IPS DF 6.9 (cell line): Measurements from ENCODE around the gene GASK1A.

Experiments used
- DNase-seq: peaks from one replicate; pipeline ENCODE4 v3.0.0-alpha.2; 2013; ENCODE audit warnings: low read depth, low spot score
- H3K27ac ChIP-seq: one replicate; pipeline ENCODE4 v1.5.1; 2013; ENCODE audit warnings: low read length, control low read depth
- H3K27me3 ChIP-seq: 2 replicates; pipeline ENCODE4 v1.6.1; 2013; ENCODE audit warnings: mild to moderate bottlenecking, low read length; ENCODE audit not compliant: control insufficient read depth, insufficient read depth
- H3K36me3 ChIP-seq: 2 replicates; pipeline ENCODE4 v1.6.1; 2013; ENCODE audit warnings: low read length; ENCODE audit not compliant: control insufficient read depth, insufficient read depth
- H3K4me1 ChIP-seq: 2 replicates; pipeline ENCODE4 v1.6.1; 2013; ENCODE audit warnings: low read length; ENCODE audit not compliant: control insufficient read depth, insufficient read depth
- H3K4me3 ChIP-seq: 2 replicates; pipeline ENCODE4 v1.5.1; 2013; ENCODE audit warnings: mild to moderate bottlenecking, low read length
- H3K9me3 ChIP-seq: 2 replicates; pipeline ENCODE4 v1.6.1; 2013; ENCODE audit warnings: low read length, inconsistent platforms; ENCODE audit not compliant: control insufficient read depth, insufficient read depth
- WGBS: extraction: QIAGEN DNeasy Blood & Tissue Kit; methylation state at CpG from one replicate; pipeline ENCODE4 v1.1.7; 2013; ENCODE audit warnings: mixed read lengths, missing lambda C conversion rate; ENCODE audit not compliant: insufficient read length, insufficient coverage; 5-methylcytosine and 5-hydroxymethylcytosine counted together

Gene GASK1A

DNA sequence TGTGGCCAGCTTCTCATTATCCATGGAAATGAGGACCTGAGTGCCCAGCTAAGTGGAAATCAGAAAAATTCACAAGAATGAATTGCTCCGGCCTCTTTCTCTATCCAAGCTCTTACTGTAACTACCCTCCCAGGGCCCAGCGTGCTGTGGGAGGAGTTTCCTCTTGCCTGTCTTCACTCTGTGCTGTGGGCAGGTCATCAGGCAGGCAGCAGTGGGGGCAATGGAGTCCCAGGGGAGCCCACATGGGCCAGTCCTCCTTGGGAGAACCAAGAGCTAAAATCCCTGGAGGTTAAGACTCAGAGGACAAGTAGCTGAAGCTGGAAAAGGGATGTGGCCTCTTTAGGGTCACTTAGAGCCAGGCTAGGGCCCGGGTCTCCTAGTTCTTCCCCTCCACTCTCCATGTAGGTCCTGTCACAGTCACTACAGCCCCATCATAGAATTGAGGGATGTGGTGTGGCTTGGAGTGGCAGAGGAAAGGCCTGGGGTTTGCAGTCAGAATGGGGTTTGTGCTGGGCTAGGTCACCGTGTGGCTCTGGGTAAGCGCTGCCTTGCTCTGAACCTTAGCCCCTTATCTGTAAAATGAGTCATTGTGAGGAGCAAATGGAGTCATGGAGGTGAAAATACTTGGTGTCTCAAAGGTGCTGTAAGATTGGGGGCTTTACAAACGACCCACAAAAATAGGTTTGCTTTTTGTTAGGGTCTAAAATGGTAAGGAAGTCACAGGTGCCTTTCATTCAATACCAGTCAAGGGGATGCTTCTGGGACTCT is 3.7 kb downstream of the GASK1A start:
- no peaks in the 10 kb centered on the region for H3K9me3 ChIP-seq
- DNase-seq, result no peak
- no peaks in the 10 kb centered on the region for H3K36me3 ChIP-seq
- no peak overlapping the region for H3K27ac ChIP-seq
- no CpG with 5 or more reads among the region's 6 CpGs for WGBS
- H3K4me3 ChIP-seq, result no peak overlapping the region
- peaks cover 15% of the 10 kb centered on the region for H3K4me1 ChIP-seq
- no peaks in the 10 kb centered on the region; the same call in 1 of the 2 replicates for H3K27me3 ChIP-seq

DNA sequence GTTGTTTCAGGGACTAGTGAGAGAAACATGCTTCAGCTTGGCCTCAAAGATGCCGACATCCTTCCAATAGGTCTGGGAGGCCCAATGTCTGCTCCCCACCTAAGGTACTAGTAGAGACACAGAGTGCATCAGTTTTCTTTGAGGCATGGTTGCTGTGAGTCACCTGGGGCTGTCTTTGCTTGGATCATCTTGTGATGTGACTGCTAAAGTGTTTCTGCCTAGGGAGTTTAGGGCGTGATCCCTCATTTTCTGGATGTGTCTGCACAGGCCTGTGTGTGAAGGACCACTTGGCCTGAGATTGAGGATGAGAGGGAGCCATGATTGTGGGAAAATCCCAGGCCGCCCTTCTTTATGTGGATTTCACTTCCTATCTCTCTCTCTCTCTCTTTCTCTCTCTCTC is 4.8 kb downstream of the GASK1A start:
- Histone ChIP-seq H3K4me1 (peaks cover 15% of the 10 kb centered on the region), H3K4me3 (no peak overlapping the region), H3K36me3 (no peaks in the 10 kb centered on the region), H3K27ac (no peak overlapping the region), H3K9me3 (no peaks in the 10 kb centered on the region), H3K27me3 (no peaks in the 10 kb centered on the region; the same call in 1 of the 2 replicates)
- WGBS, result no CpG with 5 or more reads among the region's 3 CpGs
- no peak for DNase-seq

DNA sequence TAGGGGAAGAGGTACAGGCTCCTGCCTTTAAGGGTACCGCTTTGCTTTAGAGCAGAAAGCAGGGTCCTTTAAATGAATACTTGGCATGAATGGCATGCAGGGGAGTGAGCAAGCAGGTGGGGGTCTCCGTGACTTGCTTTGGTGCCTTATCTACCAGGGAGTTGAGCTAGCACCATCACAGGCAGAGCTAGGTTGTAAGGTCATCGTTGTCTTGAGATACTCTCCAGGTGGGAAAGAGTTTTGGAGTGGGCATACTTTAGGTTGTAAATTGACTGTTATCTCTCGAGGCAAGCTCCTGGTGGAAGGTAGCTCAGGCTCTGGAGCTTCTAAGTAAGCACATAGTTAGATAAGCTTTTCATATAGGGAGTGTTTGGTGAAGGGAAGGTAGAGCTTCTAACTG is 5.6 kb downstream of the GASK1A start:
- Histone ChIP-seq H3K27me3 (no peaks in the 10 kb centered on the region; the same call in 1 of the 2 replicates), H3K4me1 (peaks cover 14% of the 10 kb centered on the region), H3K4me3 (no peak overlapping the region), H3K27ac (no peak overlapping the region), H3K36me3 (no peaks in the 10 kb centered on the region), H3K9me3 (no peaks in the 10 kb centered on the region)
- DNase-seq, result no peak
- no CpG with 5 or more reads among the region's 4 CpGs for WGBS

DNA sequence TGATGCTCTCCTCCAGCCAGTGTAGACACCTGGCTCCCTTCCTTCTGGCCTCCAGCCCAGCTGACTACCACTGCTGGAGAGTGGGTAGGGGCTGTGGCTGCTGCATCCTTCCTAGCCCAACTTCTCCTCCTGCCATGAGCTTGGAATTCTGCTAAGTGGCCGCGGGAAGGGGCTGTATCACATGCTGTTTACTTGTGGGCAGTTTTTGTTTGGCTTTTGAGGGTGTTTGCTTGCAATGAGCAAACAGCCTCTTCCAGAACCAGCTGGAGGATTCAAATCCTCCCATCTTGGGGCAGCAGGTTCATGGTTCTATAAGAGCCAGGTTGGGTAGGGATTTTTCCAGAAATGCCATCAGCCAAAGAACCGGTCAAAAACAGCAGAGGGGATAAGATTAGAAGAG is 9.0 kb downstream of the GASK1A start:
- Histone ChIP-seq H3K36me3 (no peaks in the 10 kb centered on the region), H3K27me3 (no peaks in the 10 kb centered on the region), H3K27ac (no peak overlapping the region), H3K4me1 (peaks cover 14% of the 10 kb centered on the region), H3K9me3 (no peaks in the 10 kb centered on the region), H3K4me3 (no peak overlapping the region)
- no peak for DNase-seq
- no CpG with 5 or more reads among the region's 3 CpGs for WGBS

DNA sequence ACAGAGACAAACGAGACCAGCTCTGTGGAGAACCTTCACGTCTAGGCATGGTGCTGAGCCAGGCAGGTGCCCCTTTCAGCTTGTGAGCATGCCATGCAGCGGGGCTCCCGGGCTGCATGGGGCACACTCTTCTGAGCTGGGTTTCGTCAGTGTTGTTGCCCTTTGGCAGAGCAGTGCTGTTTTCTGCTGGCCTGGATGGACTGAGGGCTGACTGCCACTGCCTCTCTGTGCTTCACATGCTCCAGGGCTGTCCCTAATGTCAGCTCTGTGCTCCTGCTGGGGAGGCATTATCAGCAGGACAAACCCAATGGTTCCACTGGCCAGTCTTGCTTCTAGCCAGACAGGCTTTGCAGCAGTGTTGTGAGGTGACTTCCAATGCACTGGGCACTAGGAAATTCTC is 9.5 kb downstream of the GASK1A start:
- Histone ChIP-seq H3K27me3 (no peaks in the 10 kb centered on the region), H3K9me3 (no peaks in the 10 kb centered on the region), H3K27ac (no peak overlapping the region), H3K4me3 (no peak overlapping the region), H3K4me1 (peaks cover 14% of the 10 kb centered on the region), H3K36me3 (no peaks in the 10 kb centered on the region)
- DNase-seq, result no peak
- no CpG with 5 or more reads among the region's 5 CpGs for WGBS

DNA sequence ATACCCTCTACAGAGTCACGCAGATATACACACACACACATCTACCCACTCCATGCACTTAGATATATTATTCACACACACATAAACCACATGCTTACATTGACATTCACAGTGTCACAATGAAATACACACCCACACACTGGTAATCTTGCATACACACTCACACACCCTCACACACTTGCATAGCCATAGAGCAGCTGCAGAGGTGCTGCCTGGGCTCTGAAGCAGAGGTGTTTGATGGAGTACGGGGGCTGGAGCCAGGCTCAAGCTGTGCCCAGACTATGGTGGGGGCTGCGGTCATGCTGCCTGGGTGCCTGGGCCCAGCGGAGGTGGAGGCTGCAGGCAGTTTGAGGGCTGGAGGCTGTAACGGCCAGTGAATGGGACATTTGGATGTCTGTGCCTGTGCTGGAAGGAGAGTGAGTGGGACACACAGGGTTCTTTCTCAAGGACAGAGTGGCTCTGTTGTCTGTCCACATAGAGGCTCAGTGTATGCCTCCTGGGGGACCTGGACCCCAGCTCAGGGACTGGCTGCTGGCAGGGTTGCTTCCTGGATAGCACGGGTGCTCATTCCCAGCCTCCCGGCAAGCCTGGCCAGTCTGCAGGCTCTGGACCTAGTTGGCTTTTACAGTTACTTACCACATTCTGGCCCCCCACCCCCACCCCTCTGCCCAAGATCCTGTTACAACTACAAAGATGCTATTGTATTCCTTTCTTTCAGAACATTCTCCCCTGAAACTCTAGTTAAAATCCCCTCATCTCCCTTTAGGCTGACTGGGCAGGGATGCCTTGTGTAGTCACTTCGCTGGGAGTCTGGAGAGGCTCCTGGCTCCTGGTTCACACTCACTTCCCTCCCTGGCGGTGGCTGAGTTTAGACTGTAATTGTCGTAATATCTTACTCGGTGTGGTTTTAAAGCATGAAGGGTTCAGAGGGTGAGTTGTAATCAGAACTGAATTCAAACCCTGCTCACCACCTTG is 12.5 kb downstream of the GASK1A start:
- Histone ChIP-seq H3K9me3 (no peaks in the 10 kb centered on the region), H3K4me3 (no peak overlapping the region), H3K4me1 (peaks cover 10% of the 10 kb centered on the region), H3K36me3 (no peaks in the 10 kb centered on the region), H3K27me3 (no peaks in the 10 kb centered on the region), H3K27ac (no peak overlapping the region)
- no peak for DNase-seq
- no CpG with 5 or more reads among the region's 11 CpGs for WGBS

DNA sequence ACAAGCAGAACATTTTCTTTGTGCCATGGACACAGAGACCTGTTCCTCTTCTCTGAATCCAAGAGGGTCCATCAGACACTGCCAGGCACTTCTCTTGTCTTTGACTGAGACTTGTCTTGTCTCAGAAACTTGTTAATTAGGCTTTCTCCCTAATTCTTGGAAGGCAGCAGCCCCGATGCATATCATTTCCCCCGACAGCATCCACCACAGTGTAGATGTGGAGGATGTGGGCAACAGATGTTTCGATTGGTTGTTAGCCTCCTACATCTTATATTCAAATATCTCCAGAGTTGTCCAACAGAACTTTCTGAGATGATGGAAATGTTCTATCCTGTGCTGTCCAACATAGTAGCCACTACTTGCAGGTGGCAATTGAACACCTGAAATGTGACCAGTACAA is 15.5 kb downstream of the GASK1A start:
- Histone ChIP-seq H3K36me3 (no peaks in the 10 kb centered on the region), H3K4me3 (no peak overlapping the region), H3K27me3 (no peaks in the 10 kb centered on the region), H3K4me1 (peaks cover 8% of the 10 kb centered on the region), H3K9me3 (no peaks in the 10 kb centered on the region), H3K27ac (no peak overlapping the region)
- DNase-seq, result no peak
- no CpG with 5 or more reads among the region's 3 CpGs for WGBS

DNA sequence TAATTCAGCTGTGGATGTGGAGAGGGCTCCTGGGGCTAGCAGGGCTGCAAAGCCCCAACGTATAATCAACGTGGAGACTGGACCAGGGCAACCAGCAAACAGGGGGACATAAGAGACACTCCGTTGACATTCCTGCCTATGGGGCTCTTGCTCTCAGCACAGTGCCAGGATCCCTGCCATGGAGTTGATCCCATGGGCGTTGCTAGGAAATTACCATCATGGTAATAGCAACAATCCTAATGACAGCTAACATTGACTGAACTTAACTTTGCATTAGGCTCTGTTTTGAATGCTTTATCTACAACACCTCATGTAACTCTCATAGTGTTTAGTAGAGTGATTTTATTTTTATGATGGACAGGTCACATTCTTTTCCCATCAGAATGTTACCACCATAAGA is 16.9 kb downstream of the GASK1A start:
- Histone ChIP-seq H3K4me3 (no peak overlapping the region), H3K27me3 (no peaks in the 10 kb centered on the region), H3K4me1 (peaks cover 8% of the 10 kb centered on the region), H3K27ac (no peak overlapping the region), H3K9me3 (no peaks in the 10 kb centered on the region), H3K36me3 (no peaks in the 10 kb centered on the region)
- no CpG with 5 or more reads among the region's 4 CpGs for WGBS
- no peak for DNase-seq

DNA sequence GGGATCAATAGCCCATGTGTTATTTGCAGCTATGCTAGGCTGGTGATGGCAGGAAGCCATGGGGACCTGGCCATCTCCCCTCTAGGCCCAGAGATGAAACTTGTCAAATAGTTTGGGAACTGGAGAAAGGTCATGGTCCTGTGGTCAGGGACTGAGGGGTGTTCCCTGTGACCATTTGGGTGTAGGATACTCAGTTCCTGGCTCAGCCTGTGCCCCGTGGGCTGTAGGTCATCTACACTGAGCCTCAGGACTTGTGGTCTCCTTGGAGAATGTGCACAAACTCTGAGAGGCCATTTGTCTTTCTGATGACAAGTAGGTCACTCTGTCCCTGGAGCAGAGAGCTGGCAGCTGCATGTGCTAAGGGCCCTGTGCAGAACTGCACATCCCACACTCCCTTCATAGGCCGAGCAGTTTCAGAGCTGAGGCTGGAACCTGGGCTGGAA is 17.5 kb downstream of the GASK1A start:
- DNase-seq, result no peak
- peaks cover 4% of the 10 kb centered on the region for H3K4me1 ChIP-seq
- WGBS, result no CpG with 5 or more reads among the region's 2 CpGs
- H3K4me3 ChIP-seq, result no peak overlapping the region
- H3K36me3 ChIP-seq, result no peaks in the 10 kb centered on the region
- H3K9me3 ChIP-seq, result no peaks in the 10 kb centered on the region
- H3K27ac ChIP-seq, result no peak overlapping the region
- H3K27me3 ChIP-seq, result no peaks in the 10 kb centered on the region

DNA sequence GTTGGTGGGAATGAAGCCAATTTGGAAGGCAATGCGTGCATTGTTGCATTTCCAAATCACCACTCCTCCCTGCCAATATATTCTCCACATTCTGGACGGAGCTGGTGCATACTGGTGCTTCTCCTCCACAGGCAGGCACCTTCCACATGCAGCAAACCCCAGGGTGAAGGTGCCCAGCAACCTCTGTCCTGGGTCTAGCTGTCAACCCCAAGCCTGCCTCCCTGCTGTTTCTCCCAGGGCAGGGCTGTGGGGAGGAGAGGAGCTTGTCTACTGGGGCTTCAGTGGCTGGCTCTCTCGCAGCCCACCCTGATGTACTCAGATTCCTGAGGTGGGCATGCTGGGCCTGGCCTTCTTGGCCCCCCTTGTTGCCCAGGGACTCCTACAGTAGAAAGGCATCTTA is 20.1 kb downstream of the GASK1A start:
- H3K9me3 ChIP-seq, result no peaks in the 10 kb centered on the region
- no CpG with 5 or more reads among the region's 3 CpGs for WGBS
- no peak overlapping the region for H3K27ac ChIP-seq
- H3K4me3 ChIP-seq, result no peak overlapping the region
- no peak for DNase-seq
- H3K4me1 ChIP-seq, result no peaks in the 10 kb centered on the region
- no peaks in the 10 kb centered on the region for H3K36me3 ChIP-seq
- H3K27me3 ChIP-seq, result no peaks in the 10 kb centered on the region
